A549 (cell line): ENCODE results near the gene GDPD3. TPM values are rescaled to one million over a fixed set of nuclear protein-coding genes. Genes with fewer than 3 reads are reported as not detected.

Source experiments
- ATAC-seq, 2 experiments: fragments of 200-7000 bp in 1 of 2; fragments of >200 bp in 1 of 2; cut with Nextera tagmentation in 1 of 2; cut with Tn5 transposase in 1 of 2; 3 replicates each; pipeline versions ENCODE4 v1.8.0 to v1.9.1; 2018 to 2020; ENCODE audit warnings: mild to moderate bottlenecking in 1 of 2, moderate library complexity in 1 of 2
- CTCF ChIA-PET: fragments of 300-600 bp; sonication (Branson Sonifier 250); formaldehyde crosslinking; extraction: SDS; loops from one replicate; lab custom pipeline; 2021; ENCODE audit warnings: antibody characterized with exemption, inconsistent platforms; lab: Yijun Ruan, JAX
- POLR2A ChIA-PET: fragments of 350-600 bp; formaldehyde crosslinking; extraction: SDS; loops from one replicate; lab custom pipeline; 2021; ENCODE audit warnings: antibody characterized with exemption, inconsistent platforms; lab: Yijun Ruan, JAX
- DNase-seq, 2 experiments: peaks; one replicate each; pipeline versions ENCODE4 v3.0.0 to v3.0.0-alpha.2; 2011 to 2016; ENCODE audit warnings: low read depth in 1 of 2, low spot score in 1 of 2
- FAIRE-seq: peaks from 2 replicates; lab custom pipeline; 2011; peaks lifted over from hg19 to GRCh38; lab: Jason Lieb, UNC
- H3K27ac ChIP-seq, 2 experiments: fragments of >200 bp; sonication (Bioruptor Twin); formaldehyde crosslinking; 3 replicates each; pipeline ENCODE4 v1.5.1; 2016 to 2017
- H3K4me1 ChIP-seq: fragments of >200 bp; sonication (Bioruptor Twin); formaldehyde crosslinking; 3 replicates; pipeline ENCODE4 v1.6.1; 2016
- H3K4me2 ChIP-seq: fragments of >200 bp; sonication (Bioruptor Twin); formaldehyde crosslinking; 3 replicates; pipeline ENCODE4 v1.6.1; 2016
- H3K4me3 ChIP-seq: fragments of >200 bp; sonication (Bioruptor Twin); formaldehyde crosslinking; 3 replicates; pipeline ENCODE4 v1.5.1; 2016
- H3K9me3 ChIP-seq: fragments of >200 bp; sonication (Bioruptor Twin); formaldehyde crosslinking; 3 replicates; pipeline ENCODE4 v1.6.1; 2016
- BCL3 ChIP-seq: fragments of >200 bp; sonication (Bioruptor Twin); formaldehyde crosslinking; IDR thresholded peaks from 3 replicates; pipeline ENCODE4 v1.6.1; 2016
- CBX8 ChIP-seq: fragments of 200-600 bp; sonication (generic); IDR thresholded peaks from 2 replicates; pipeline ENCODE4 v1.6.1; 2016
- CEBPB ChIP-seq, 2 experiments: fragments of >200 bp in 1 of 2; sonication (Bioruptor Twin) in 1 of 2; formaldehyde crosslinking in 1 of 2; IDR thresholded peaks; 2 replicates each; pipeline ENCODE4 v1.6.1; 2012 to 2016
- CHD2 ChIP-seq: fragments of 150-350 bp; IDR thresholded peaks from 2 replicates; pipeline ENCODE4 v1.6.1; 2014; ENCODE audit warnings: low read length; ENCODE audit not compliant: partially characterized antibody
- CHD4 ChIP-seq: fragments of 200-600 bp; sonication (generic); IDR thresholded peaks from 2 replicates; pipeline ENCODE4 v1.6.1; 2016; ENCODE audit warnings: antibody characterized with exemption, mild to moderate bottlenecking, borderline replicate concordance
- CTCF ChIP-seq: fragments of >200 bp; sonication (Bioruptor Twin); formaldehyde crosslinking; IDR thresholded peaks from 3 replicates; pipeline ENCODE4 v1.5.1; 2016
- EHF ChIP-seq: fragments of 250-450 bp; sonication (Bioruptor Pico); IDR thresholded peaks from 2 replicates; pipeline ENCODE4 v1.5.0; 2020; ENCODE audit warnings: mild to moderate bottlenecking
- EHMT2 ChIP-seq: fragments of 200-600 bp; sonication (generic); IDR thresholded peaks from 2 replicates; pipeline ENCODE4 v1.6.1; 2016; ENCODE audit warnings: antibody characterized with exemption, low read depth, mild to moderate bottlenecking, moderate library complexity
- EP300 ChIP-seq, 2 experiments: fragments of >200 bp; sonication (Bioruptor Twin); formaldehyde crosslinking; IDR thresholded peaks; 2 replicates in 1 of 2; 3 replicates in 1 of 2; pipeline ENCODE4 v1.6.1; 2016 to 2017
- ESRRA ChIP-seq: fragments of 150-350 bp; IDR thresholded peaks from 2 replicates; pipeline ENCODE4 v1.6.1; 2014; ENCODE audit warnings: mild to moderate bottlenecking, low read length, borderline replicate concordance
- FOSL2 ChIP-seq, 2 experiments: fragments of 450-650 bp in 1 of 2; fragments of >200 bp in 1 of 2; sonication (Bioruptor Twin) in 1 of 2; formaldehyde crosslinking; IDR thresholded peaks; 2 replicates each; pipeline versions ENCODE4 v1.5.0 to v1.6.1; 2016 to 2020; ENCODE audit warnings: mild to moderate bottlenecking in 1 of 2, moderate library complexity in 1 of 2
- FOXS1 ChIP-seq: fragments of 250-450 bp; sonication (Bioruptor Pico); IDR thresholded peaks from 2 replicates; pipeline ENCODE4 v1.5.0; 2020; ENCODE audit warnings: mild to moderate bottlenecking, moderate library complexity
- HEYL ChIP-seq: fragments of 250-450 bp; sonication (Bioruptor Pico); IDR thresholded peaks from 2 replicates; pipeline ENCODE4 v1.8.0; 2021; ENCODE audit warnings: mild to moderate bottlenecking, moderate library complexity
- HOXB13 ChIP-seq: fragments of 250-450 bp; sonication (Bioruptor Pico); IDR thresholded peaks from 2 replicates; pipeline ENCODE4 v1.5.0; 2020; ENCODE audit warnings: low read depth, mild to moderate bottlenecking, moderate library complexity
- JUNB ChIP-seq: fragments of >200 bp; sonication (Bioruptor Twin); formaldehyde crosslinking; IDR thresholded peaks from 2 replicates; pipeline ENCODE4 v1.6.1; 2016
- KDM5A ChIP-seq: fragments of 200-600 bp; sonication (generic); IDR thresholded peaks from 2 replicates; pipeline ENCODE4 v1.6.1; 2016; ENCODE audit warnings: antibody characterized with exemption, mild to moderate bottlenecking
- MAFK ChIP-seq: fragments of 450-650 bp; IDR thresholded peaks from 2 replicates; pipeline ENCODE4 v1.6.1; 2014; ENCODE audit not compliant: partially characterized antibody
- MAZ ChIP-seq: fragments of 150-350 bp; IDR thresholded peaks from 2 replicates; pipeline ENCODE4 v1.6.1; 2014; ENCODE audit warnings: antibody characterized with exemption, low read depth, low read length, borderline replicate concordance
- NFE2L2 ChIP-seq: fragments of 150-350 bp; conservative IDR thresholded peaks from 2 replicates; pipeline ENCODE4 v1.6.1; 2014; ENCODE audit warnings: low read length
- NPAS2 ChIP-seq: fragments of 250-450 bp; sonication (Bioruptor Pico); IDR thresholded peaks from 2 replicates; pipeline ENCODE4 v1.8.0; 2022; ENCODE audit warnings: mild to moderate bottlenecking, moderate library complexity, borderline replicate concordance
- NR3C1 ChIP-seq: fragments of >200 bp; sonication (Bioruptor Twin); formaldehyde crosslinking; IDR thresholded peaks from 3 replicates; pipeline ENCODE4 v1.6.1; 2017
- POLR2A ChIP-seq: IDR thresholded peaks from 2 replicates; pipeline ENCODE4 v1.6.1; 2012; ENCODE audit warnings: mild to moderate bottlenecking, low read length
- RAD21 ChIP-seq, 2 experiments: fragments of >200 bp in 1 of 2; sonication (Bioruptor Twin) in 1 of 2; formaldehyde crosslinking in 1 of 2; IDR thresholded peaks in 1 of 2; conservative IDR thresholded peaks in 1 of 2; 2 replicates in 1 of 2; 3 replicates in 1 of 2; pipeline ENCODE4 v1.6.1; 2012 to 2018; ENCODE audit warnings: inconsistent platforms in 1 of 2
- RARB ChIP-seq: fragments of 250-450 bp; sonication (Bioruptor Pico); IDR thresholded peaks from 2 replicates; pipeline ENCODE4 v1.8.0; 2021; ENCODE audit warnings: mild to moderate bottlenecking, moderate library complexity
- RCOR1 ChIP-seq: fragments of 150-350 bp; IDR thresholded peaks from 2 replicates; pipeline ENCODE4 v1.6.1; 2014; ENCODE audit warnings: antibody characterized with exemption, low read length, low read depth
- RNF2 ChIP-seq: fragments of 200-600 bp; sonication (generic); IDR thresholded peaks from 2 replicates; pipeline ENCODE4 v1.6.1; 2016; ENCODE audit warnings: low read depth, mild to moderate bottlenecking, antibody characterized with exemption, moderate library complexity, borderline replicate concordance
- USF2 ChIP-seq: fragments of 450-650 bp; IDR thresholded peaks from 2 replicates; pipeline ENCODE4 v1.6.1; 2014; ENCODE audit warnings: antibody characterized with exemption
- ZC3H11A ChIP-seq: fragments of 450-650 bp; IDR thresholded peaks from 2 replicates; pipeline ENCODE4 v1.6.1; 2014; ENCODE audit warnings: antibody characterized with exemption, mild to moderate bottlenecking
- ZFP36 ChIP-seq: fragments of 450-650 bp; IDR thresholded peaks from 2 replicates; pipeline ENCODE4 v1.6.1; 2014; ENCODE audit warnings: borderline replicate concordance; ENCODE audit not compliant: partially characterized antibody
- ZSCAN20 ChIP-seq: fragments of 250-450 bp; sonication (Bioruptor Pico); IDR thresholded peaks from 2 replicates; pipeline ENCODE4 v1.8.0; 2022; ENCODE audit warnings: mild to moderate bottlenecking, moderate library complexity
- WGBS: methylation state at CpG from one replicate; pipeline ENCODE4 v1.1.6; 2017; ENCODE audit errors: missing lambda C conversion rate; 5-methylcytosine and 5-hydroxymethylcytosine counted together
- polyA plus RNA-seq, 4 experiments: library from polyadenylated mRNA; depleted of rRNA in 3 of 4; stranded (reverse); fragments of >200 nt; fragmentation: RNase III in 1 of 4; extraction: RNeasy Plus Mini Kit Qiagen cat#74134 plus additional on column Dnase treatment in 1 of 4; gene quantifications; 2 replicates in 3 of 4; 3 replicates in 1 of 4; pipeline ENCODE4 v1.2.3, GENCODE V29; 2011 to 2017

The GDPD3 gene
- polyA plus RNA-seq, 2 of the 4 experiments (the other 2 are of a cell fraction), result 0.58 to 1.8 TPM

GRCh38 chr16:30077656-30078055, 35.7 kb downstream of the GDPD3 start:
- H3K27ac ChIP-seq, result no peak overlapping the region
- H3K4me1 ChIP-seq, result peaks cover 21% of the 10 kb centered on the region
- H3K9me3 ChIP-seq, result no peaks in the 10 kb centered on the region
- H3K4me2 ChIP-seq, result peak overlapping the region; percentile 96
- CTCF ChIA-PET, result interaction anchor here (1.3 to 10.3 kb wide), 4 partner anchors 10 to 75 kb away, joined by 3 to 143 read pairs (median 25); partner anchors contain the start of genes ALDOA and TBX6
- POLR2A ChIA-PET, result interaction anchor here (0.6 to 1.0 kb wide), 2 partner anchors 10 to 12 kb away, joined by 3 to 4 read pairs; partner anchors contain the start of gene ALDOA
- TF ChIP-seq EHMT2 (no peak), CTCF (no peak), KDM5A (no peak), ZSCAN20 (CRISPR knock-in tag) (no peak), HEYL (CRISPR knock-in tag) (no peak), CHD2 (no peak), CEBPB (IDR thresholded peaks at IDR 0.05) (no peak), ZC3H11A (no peak), CHD4 (no peak), ESRRA (no peak)
- TF ChIP-seq, all 56 proteins: peak for 0
- ATAC-seq (no peak), DNase-seq (no peak), FAIRE-seq (no peak)
- WGBS, result 76% methylated on average over 6 of the region's 6 CpGs
- H3K4me3 ChIP-seq, result no peak overlapping the region

GRCh38 chr16:30076276-30076791, 37.0 kb downstream of the GDPD3 start:
- peak; percentile 10 to 35; a peak in 4 of 6 replicates for ATAC-seq
- DNase-seq, result no peak
- TF ChIP-seq NFE2L2 (no peak), EP300 (IDR thresholded peaks at IDR 0.05) (no peak), POLR2A (no peak), MAFK (no peak), RARB (CRISPR knock-in tag) (no peak), CBX8 (no peak), HOXB13 (no peak), NR3C1 (no peak), JUNB (no peak), CHD4 (no peak)
- TF ChIP-seq, all 56 proteins: peak for 0
- no peaks in the 10 kb centered on the region for H3K9me3 ChIP-seq
- WGBS, result 3% methylated on average over 19 of the region's 33 CpGs
- no peak for FAIRE-seq
- peak overlapping the region; percentile 96 for H3K4me2 ChIP-seq
- peaks cover 21% of the 10 kb centered on the region for H3K4me1 ChIP-seq
- H3K27ac ChIP-seq, result peak overlapping the region; percentile 97 to 98
- peak overlapping the region; percentile 100 for H3K4me3 ChIP-seq
- POLR2A ChIA-PET, result interaction anchor here (1.2 to 1.4 kb wide), 2 partner anchors 11 to 15 kb away, joined by 7 read pairs; partner anchors contain the start of genes ALDOA and TBX6
- CTCF ChIA-PET, result interaction anchor here (0.9 to 10.3 kb wide), 5 partner anchors 10 to 44 kb away, joined by 3 to 143 read pairs (median 5); partner anchors contain the start of genes ALDOA and TBX6

GRCh38 chr16:30075503-30076275, 37.6 kb downstream of the GDPD3 start, which contains the start of gene PPP4C:
PPP4C (plus strand) TSS chr16:30075994; CDS start chr16:30076378, 384 bp downstream.
- CTCF ChIA-PET, result interaction anchor here (0.9 to 10.3 kb wide), 4 partner anchors 10 to 20 kb away, joined by 3 to 143 read pairs (median 24); partner anchors contain the start of genes ALDOA and TBX6
- POLR2A ChIA-PET, result interaction anchor here (1.2 to 2.6 kb wide), 3 partner anchors 10 to 16 kb away, joined by 7 to 14 read pairs (median 7); partner anchors contain the start of genes ALDOA and TBX6
- H3K4me2 ChIP-seq, result peak within 1 kb of the TSS; percentile 96
- FAIRE-seq, result no peak
- H3K4me3 ChIP-seq, result peak within 1 kb of the TSS; percentile 100
- peaks cover 18% of the 10 kb centered on the region for H3K4me1 ChIP-seq
- 4% methylated on average over 45 of the region's 67 CpGs for WGBS
- peak; percentile 91 to 98 for DNase-seq
- peak within 1 kb of the TSS; percentile 97 to 98 for H3K27ac ChIP-seq
- no peaks in the 10 kb centered on the region for H3K9me3 ChIP-seq
- ATAC-seq, result peak; percentile 93 to 98
- TF ChIP-seq FOXS1 (CRISPR knock-in tag) (no peak), USF2 (no peak), RCOR1 (no peak), ZC3H11A (no peak), CHD2 (peak; percentile 11), RAD21 (conservative IDR thresholded peaks at IDR 0.05 in 1 of 2, IDR thresholded peaks at IDR 0.05 in 1 of 2) (no peak), NPAS2 (CRISPR knock-in tag) (no peak), RNF2 (no peak), ZFP36 (no peak), BCL3 (peak; percentile 88; the same call in 2 of the 3 replicates), MAZ (no peak), EHF (CRISPR knock-in tag) (peak; percentile 63; the same call in 1 of the 2 replicates), FOSL2 (IDR thresholded peaks at IDR 0.05) (no peak), FOSL2 (CRISPR knock-in tag; IDR thresholded peaks at IDR 0.05) (no peak; the same call in 1 of the 2 replicates)
